NB4 (cell line): ENCODE measurements around the gene C2CD5.

ENCODE experiments used
- CTCF ChIP-seq: IDR thresholded peaks from one replicate; pipeline ENCODE4 v1.5.1; 2012; ENCODE audit warnings: low read depth, low read length
- MAX ChIP-seq: IDR thresholded peaks from 2 replicates; pipeline ENCODE4 v1.6.1; 2011; ENCODE audit warnings: low read depth, low read length

GRCh38 chr12:22477894-22478287 is 66.5 kb downstream of the C2CD5 start:
- TF ChIP-seq CTCF (no peak), MAX (no peak)
